ENCODE data around the gene OTOGL.

The OTOGL gene

GRCh38 chr12:80173083-80173864 lies 73.9 kb downstream of the OTOGL start:
- Histone ChIP-seq H3K4me3 (ENCODE audit: low read length) (no peak overlapping the region), H3K36me3 (replicated peaks; ENCODE audit: insufficient read depth, low read length) (no peaks in the 10 kb centered on the region), H3K27me3 (replicated peaks; ENCODE audit: insufficient read depth, low read length) (no peaks in the 10 kb centered on the region), H3K9me2 (replicated peaks; ENCODE audit: insufficient read depth, low read length) (no peaks in the 10 kb centered on the region), H3K9ac (ENCODE audit: low read length) (no peak overlapping the region), H3K27ac (ENCODE audit: low read length) (no peak overlapping the region), H3K4me1 (ENCODE audit: low read length) (peaks cover 17% of the 10 kb centered on the region), H3K4me2 (ENCODE audit: low read depth, low read length) (no peak overlapping the region), H3K79me2 (ENCODE audit: low read length) (no peaks in the 10 kb centered on the region), H3K9me3 (replicated peaks; ENCODE audit: insufficient read depth, low read length) (no peaks in the 10 kb centered on the region), H4K20me1 (ENCODE audit: insufficient read depth, low read length) (no peaks in the 10 kb centered on the region), H2AFZ (ENCODE audit: low read length) (no peak overlapping the region), H3F3A (ENCODE audit: insufficient read depth, low read length) (peaks cover 1% of the 10 kb centered on the region)
- DNase-seq = no peak
- no peak for TF ChIP-seq EZH2phosphoT487 (IDR thresholded peaks at IDR 0.05; ENCODE audit: low read length)
- no peak for TF ChIP-seq CTCF (IDR thresholded peaks at IDR 0.05; ENCODE audit: low read length)
- no peak for TF ChIP-seq EZH2 (optimal IDR thresholded peaks at IDR 0.05; ENCODE audit: low read depth, low read length)

GRCh38 chr12:80175307-80175930 lies 76.1 kb downstream of the OTOGL start:
- H3K79me2 ChIP-seq (ENCODE audit: low read length) = no peaks in the 10 kb centered on the region
- TF ChIP-seq EZH2phosphoT487 (IDR thresholded peaks at IDR 0.05; ENCODE audit: low read length) (no peak), EZH2 (optimal IDR thresholded peaks at IDR 0.05; ENCODE audit: low read depth, low read length) (no peak), CTCF (IDR thresholded peaks at IDR 0.05; ENCODE audit: low read length) (no peak)
- no peak overlapping the region for H2AFZ ChIP-seq (ENCODE audit: low read length)
- H3K9me2 ChIP-seq (replicated peaks; ENCODE audit: insufficient read depth, low read length) = no peaks in the 10 kb centered on the region
- H4K20me1 ChIP-seq (ENCODE audit: insufficient read depth, low read length) = no peaks in the 10 kb centered on the region
- H3K9ac ChIP-seq (ENCODE audit: low read length) = no peak overlapping the region
- no peak overlapping the region for H3K4me3 ChIP-seq (ENCODE audit: low read length)
- H3K27ac ChIP-seq (ENCODE audit: low read length) = no peak overlapping the region
- no peaks in the 10 kb centered on the region for H3K36me3 ChIP-seq (replicated peaks; ENCODE audit: insufficient read depth, low read length)
- H3K4me1 ChIP-seq (ENCODE audit: low read length) = peaks cover 30% of the 10 kb centered on the region
- peak; percentile 59 for DNase-seq
- no peak overlapping the region for H3K4me2 ChIP-seq (ENCODE audit: low read depth, low read length)
- H3K9me3 ChIP-seq (replicated peaks; ENCODE audit: insufficient read depth, low read length) = no peaks in the 10 kb centered on the region
- peaks cover 14% of the 10 kb centered on the region for H3F3A ChIP-seq (ENCODE audit: insufficient read depth, low read length)
- H3K27me3 ChIP-seq (replicated peaks; ENCODE audit: insufficient read depth, low read length) = no peaks in the 10 kb centered on the region

- no peaks in the 10 kb centered on the region for H3K79me2 ChIP-seq (ENCODE audit: low read length)
- H3F3A ChIP-seq (ENCODE audit: insufficient read depth, low read length) = peaks cover 14% of the 10 kb centered on the region
- no peaks in the 10 kb centered on the region for H3K9me3 ChIP-seq (replicated peaks; ENCODE audit: insufficient read depth, low read length)
- no peak for DNase-seq
- no peaks in the 10 kb centered on the region for H3K36me3 ChIP-seq (replicated peaks; ENCODE audit: insufficient read depth, low read length)
- no peak overlapping the region for H3K4me2 ChIP-seq (ENCODE audit: low read depth, low read length)
- no peaks in the 10 kb centered on the region for H3K9me2 ChIP-seq (replicated peaks; ENCODE audit: insufficient read depth, low read length)
- TF ChIP-seq EZH2 (optimal IDR thresholded peaks at IDR 0.05; ENCODE audit: low read depth, low read length) (no peak), EZH2phosphoT487 (IDR thresholded peaks at IDR 0.05; ENCODE audit: low read length) (no peak), CTCF (IDR thresholded peaks at IDR 0.05; ENCODE audit: low read length) (no peak)
- H2AFZ ChIP-seq (ENCODE audit: low read length) = no peak overlapping the region
- no peaks in the 10 kb centered on the region for H4K20me1 ChIP-seq (ENCODE audit: insufficient read depth, low read length)
- H3K4me1 ChIP-seq (ENCODE audit: low read length) = peaks cover 30% of the 10 kb centered on the region
- no peak overlapping the region for H3K9ac ChIP-seq (ENCODE audit: low read length)
- H3K4me3 ChIP-seq (ENCODE audit: low read length) = no peak overlapping the region
- H3K27me3 ChIP-seq (replicated peaks; ENCODE audit: insufficient read depth, low read length) = no peaks in the 10 kb centered on the region
- no peak overlapping the region for H3K27ac ChIP-seq (ENCODE audit: low read length)
These were observed 77.4 kb downstream of the OTOGL start for GRCh38 chr12:80176706-80177105.

Measured in MM.1S (cell line).